Stimulated activated naive CD8-positive, alpha-beta T cell treated with anti-CD3 and anti-CD28 coated beads, Interleukin-15, Interleukin-2, amounts not matched to agents 100 ng/mL and 50 ng/mL, for 24 hours (primary cell): ENCODE results near the gene ARL4A.

Experiments used
- H3K27ac Mint-ChIP-seq: one replicate; pipeline ENCODE4 v1.8.0; 2021; ENCODE audit warnings: mild to moderate bottlenecking, mixed read lengths
- H3K27me3 Mint-ChIP-seq: one replicate; pipeline ENCODE4 v1.8.0; 2021; ENCODE audit warnings: mixed read lengths
- H3K36me3 Mint-ChIP-seq: one replicate; pipeline ENCODE4 v1.8.0; 2021; ENCODE audit warnings: low read depth, mixed read lengths
- H3K4me1 Mint-ChIP-seq: one replicate; pipeline ENCODE4 v1.8.0; 2021; ENCODE audit warnings: low read depth, mixed read lengths
- H3K4me3 Mint-ChIP-seq: one replicate; pipeline ENCODE4 v1.8.0; 2021; ENCODE audit warnings: mild to moderate bottlenecking, mixed read lengths
- H3K9me3 Mint-ChIP-seq: one replicate; pipeline ENCODE4 v1.8.0; 2021; ENCODE audit warnings: mixed read lengths

The ARL4A gene

GRCh38 chr7:12722136-12722535 is 34.7 kb downstream of the ARL4A start:
- H3K36me3 Mint-ChIP-seq: no peaks in the 10 kb centered on the region
- peaks cover 36% of the 10 kb centered on the region for H3K4me1 Mint-ChIP-seq
- peaks cover 4% of the 10 kb centered on the region for H3K27me3 Mint-ChIP-seq
- H3K9me3 Mint-ChIP-seq: no peaks in the 10 kb centered on the region
- H3K27ac Mint-ChIP-seq: no peak overlapping the region
- H3K4me3 Mint-ChIP-seq: no peak overlapping the region

DNA sequence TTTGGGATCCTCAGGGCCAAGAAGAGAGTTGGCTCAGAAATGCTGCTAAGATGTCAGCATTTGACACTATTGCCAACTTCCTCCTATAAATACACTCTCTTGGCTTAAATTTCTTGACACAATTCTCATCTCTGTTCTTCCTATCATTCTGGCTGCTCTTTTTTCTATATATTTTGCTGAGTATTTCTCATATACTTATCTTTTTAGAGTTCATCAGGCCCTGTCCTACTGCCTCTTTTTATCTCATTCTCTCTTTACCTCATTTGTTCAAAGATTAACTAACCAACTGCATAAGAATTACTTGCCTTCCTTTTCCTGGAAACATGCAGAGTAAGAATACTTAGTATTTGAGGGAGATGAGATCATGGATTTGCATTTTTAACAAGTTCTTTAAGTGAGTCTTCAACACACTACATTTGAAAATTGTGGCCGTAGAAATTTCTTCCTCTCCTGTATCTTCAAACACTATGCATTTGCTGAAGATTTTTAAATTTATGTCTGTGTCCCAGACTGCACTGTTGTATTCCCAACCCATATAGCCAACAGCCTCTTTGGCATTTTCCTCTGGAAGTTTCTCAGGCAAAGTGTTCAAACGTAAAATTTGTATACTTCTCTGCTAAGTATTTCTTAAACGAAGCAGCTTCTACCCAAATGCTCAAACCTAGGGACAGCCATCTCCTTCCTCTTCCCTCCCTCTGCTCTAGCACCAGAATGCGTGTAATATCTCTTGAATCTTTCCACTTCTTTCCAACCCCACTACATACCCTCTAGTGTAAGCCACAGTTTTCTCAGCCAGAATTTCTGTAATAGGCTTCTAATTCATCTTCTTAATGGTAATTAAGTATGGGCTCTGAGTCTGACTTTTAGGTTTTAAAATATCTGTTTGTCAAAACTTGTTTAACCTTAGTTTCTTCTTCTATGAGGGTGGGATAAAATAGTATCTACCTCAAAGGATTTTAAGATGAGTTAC is 35.5 kb downstream of the ARL4A start:
- no peaks in the 10 kb centered on the region for H3K9me3 Mint-ChIP-seq
- no peaks in the 10 kb centered on the region for H3K36me3 Mint-ChIP-seq
- H3K27ac Mint-ChIP-seq: no peak overlapping the region
- no peak overlapping the region for H3K4me3 Mint-ChIP-seq
- peaks cover 32% of the 10 kb centered on the region for H3K4me1 Mint-ChIP-seq
- peaks cover 4% of the 10 kb centered on the region for H3K27me3 Mint-ChIP-seq

DNA sequence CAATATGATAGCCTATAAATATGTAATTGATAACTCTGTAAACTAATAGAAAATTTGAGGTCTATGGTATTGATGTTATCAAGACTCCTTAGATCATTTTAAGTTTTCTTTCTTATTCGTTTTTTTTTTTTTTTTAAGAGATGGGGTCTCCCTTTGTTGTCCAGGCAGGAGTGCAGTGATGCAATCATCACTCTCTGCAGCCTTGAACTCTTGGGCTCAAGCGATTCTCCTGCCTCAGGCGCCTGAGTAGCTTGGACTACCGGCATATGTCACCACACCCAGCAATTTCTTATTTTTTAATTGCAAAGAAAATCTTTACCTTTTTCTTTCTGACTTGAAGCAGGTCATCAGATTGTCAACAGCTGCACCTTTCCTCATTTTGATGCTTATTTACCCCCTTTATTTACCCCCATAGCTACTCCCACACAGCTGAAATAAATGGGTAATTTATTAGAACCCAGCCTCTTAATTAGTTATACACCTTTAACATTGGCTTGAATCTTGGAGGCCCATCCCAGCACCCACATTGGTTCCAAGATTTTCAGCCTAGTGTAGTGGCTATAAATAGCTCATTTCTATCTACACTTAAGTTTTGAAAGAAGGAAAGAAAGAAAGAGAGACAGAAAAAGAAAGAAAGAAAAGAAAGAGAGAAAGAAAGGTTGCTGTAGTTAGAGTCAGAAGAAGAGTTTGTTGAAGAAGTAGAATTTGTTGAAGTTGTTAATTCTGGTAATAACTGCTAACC is 38.3 kb downstream of the ARL4A start:
- Mint-ChIP-seq H3K27ac (no peak overlapping the region), H3K4me3 (no peak overlapping the region), H3K4me1 (peaks cover 19% of the 10 kb centered on the region), H3K36me3 (no peaks in the 10 kb centered on the region), H3K27me3 (peaks cover 4% of the 10 kb centered on the region), H3K9me3 (no peaks in the 10 kb centered on the region)

DNA sequence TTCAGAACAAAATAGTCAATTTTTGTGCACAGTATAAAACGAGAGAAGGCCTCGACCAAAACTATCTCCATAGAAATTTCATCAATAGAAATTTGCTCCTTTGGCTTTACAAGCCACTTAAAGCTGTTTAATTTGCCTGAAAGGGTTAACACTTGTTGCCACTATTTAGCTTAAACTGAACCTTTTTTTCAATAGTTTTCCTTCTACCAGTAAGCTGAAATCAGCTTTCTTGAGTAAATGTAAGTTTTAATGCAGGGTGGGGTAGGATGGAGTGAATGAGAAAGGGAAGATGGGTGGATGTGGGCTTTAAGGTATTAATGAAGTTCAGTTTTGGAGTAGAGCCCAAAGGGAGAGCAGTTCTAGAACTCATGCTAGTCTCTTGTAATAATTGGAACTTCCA is 39.5 kb downstream of the ARL4A start:
- Mint-ChIP-seq H3K27ac (no peak overlapping the region), H3K4me1 (peaks cover 26% of the 10 kb centered on the region), H3K36me3 (no peaks in the 10 kb centered on the region), H3K9me3 (no peaks in the 10 kb centered on the region), H3K4me3 (no peak overlapping the region), H3K27me3 (peaks cover 4% of the 10 kb centered on the region)

GRCh38 chr7:12727455-12728191 is 40.2 kb downstream of the ARL4A start:
- Mint-ChIP-seq H3K27me3 (peaks cover 4% of the 10 kb centered on the region), H3K9me3 (no peaks in the 10 kb centered on the region), H3K4me1 (peaks cover 24% of the 10 kb centered on the region), H3K27ac (no peak overlapping the region), H3K36me3 (no peaks in the 10 kb centered on the region), H3K4me3 (no peak overlapping the region)

GRCh38 chr7:12728192-12728538 is 40.7 kb downstream of the ARL4A start:
- Mint-ChIP-seq H3K27ac (no peak overlapping the region), H3K36me3 (no peaks in the 10 kb centered on the region), H3K4me1 (peaks cover 19% of the 10 kb centered on the region), H3K27me3 (peaks cover 4% of the 10 kb centered on the region), H3K4me3 (no peak overlapping the region), H3K9me3 (no peaks in the 10 kb centered on the region)

DNA sequence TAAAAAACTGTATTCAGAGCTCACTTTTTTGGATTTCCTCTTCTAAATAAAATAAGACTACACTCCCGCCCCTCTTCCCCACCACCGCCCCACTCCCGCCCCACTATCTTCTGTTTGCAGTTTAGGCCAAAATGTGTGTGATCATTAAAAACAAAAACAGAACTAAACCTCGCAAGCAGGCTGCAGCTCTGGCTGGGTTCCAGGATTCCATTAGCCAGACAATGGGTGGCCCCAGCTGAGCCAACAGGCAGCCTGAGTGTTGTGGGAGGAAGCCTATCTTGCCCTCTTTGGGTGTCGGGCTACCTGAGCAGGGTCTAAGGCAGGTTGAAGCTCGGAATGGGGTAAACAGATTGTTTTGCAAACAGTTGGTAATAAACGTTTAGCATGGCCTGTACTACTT is 41.7 kb downstream of the ARL4A start:
- Mint-ChIP-seq H3K4me1 (peaks cover 15% of the 10 kb centered on the region), H3K36me3 (no peaks in the 10 kb centered on the region), H3K27me3 (peaks cover 4% of the 10 kb centered on the region), H3K27ac (no peak overlapping the region), H3K4me3 (no peak overlapping the region), H3K9me3 (no peaks in the 10 kb centered on the region)

GRCh38 chr7:12730523-12730922 is 43.1 kb downstream of the ARL4A start:
- Mint-ChIP-seq H3K9me3 (no peaks in the 10 kb centered on the region), H3K27ac (no peak overlapping the region), H3K4me1 (peaks cover 19% of the 10 kb centered on the region), H3K36me3 (no peaks in the 10 kb centered on the region), H3K27me3 (peaks cover 4% of the 10 kb centered on the region), H3K4me3 (no peak overlapping the region)

- Mint-ChIP-seq H3K9me3 (no peaks in the 10 kb centered on the region), H3K36me3 (no peaks in the 10 kb centered on the region), H3K4me3 (no peak overlapping the region), H3K27me3 (peaks cover under 1% of the 10 kb centered on the region), H3K27ac (no peak overlapping the region), H3K4me1 (peaks cover 19% of the 10 kb centered on the region)
Measured at GRCh38 chr7:12731214-12731656, 43.8 kb downstream of the ARL4A start.

- Mint-ChIP-seq H3K27me3 (no peaks in the 10 kb centered on the region), H3K9me3 (no peaks in the 10 kb centered on the region), H3K27ac (no peak overlapping the region), H3K4me1 (peaks cover 19% of the 10 kb centered on the region), H3K4me3 (no peak overlapping the region), H3K36me3 (no peaks in the 10 kb centered on the region)
Measured at GRCh38 chr7:12731775-12732174, 44.3 kb downstream of the ARL4A start.

- H3K27me3 Mint-ChIP-seq: no peaks in the 10 kb centered on the region
- no peak overlapping the region for H3K4me3 Mint-ChIP-seq
- H3K36me3 Mint-ChIP-seq: no peaks in the 10 kb centered on the region
- H3K27ac Mint-ChIP-seq: no peak overlapping the region
- no peaks in the 10 kb centered on the region for H3K9me3 Mint-ChIP-seq
- H3K4me1 Mint-ChIP-seq: peaks cover 19% of the 10 kb centered on the region
Measured at GRCh38 chr7:12732428-12732827, 45.0 kb downstream of the ARL4A start.

- Mint-ChIP-seq H3K4me1 (peaks cover 9% of the 10 kb centered on the region), H3K9me3 (no peaks in the 10 kb centered on the region), H3K36me3 (no peaks in the 10 kb centered on the region), H3K27ac (no peak overlapping the region), H3K4me3 (no peak overlapping the region), H3K27me3 (no peaks in the 10 kb centered on the region)
Measured at GRCh38 chr7:12735923-12736322, 48.5 kb downstream of the ARL4A start.

DNA sequence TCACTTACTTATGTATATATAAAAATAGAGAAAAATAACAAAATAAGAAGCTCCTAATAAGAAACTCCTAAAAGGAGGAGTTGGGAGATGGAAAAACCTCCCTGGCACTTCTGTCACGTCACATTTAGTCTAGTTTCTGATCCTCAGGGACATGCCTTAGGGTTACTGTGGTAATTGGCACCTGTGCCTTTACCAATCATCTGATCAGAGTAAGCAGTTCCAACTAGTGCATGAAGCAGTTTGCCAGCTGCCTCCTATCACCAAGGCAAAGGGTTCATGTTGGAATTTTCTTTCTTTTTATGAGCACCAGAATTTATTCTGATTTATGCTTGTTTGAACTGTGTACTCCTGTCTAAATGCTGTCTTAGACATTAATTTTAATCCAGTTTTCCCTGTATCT is 49.9 kb downstream of the ARL4A start:
- Mint-ChIP-seq H3K27ac (no peak overlapping the region), H3K4me1 (peaks cover 4% of the 10 kb centered on the region), H3K36me3 (no peaks in the 10 kb centered on the region), H3K9me3 (no peaks in the 10 kb centered on the region), H3K4me3 (no peak overlapping the region), H3K27me3 (no peaks in the 10 kb centered on the region)

DNA sequence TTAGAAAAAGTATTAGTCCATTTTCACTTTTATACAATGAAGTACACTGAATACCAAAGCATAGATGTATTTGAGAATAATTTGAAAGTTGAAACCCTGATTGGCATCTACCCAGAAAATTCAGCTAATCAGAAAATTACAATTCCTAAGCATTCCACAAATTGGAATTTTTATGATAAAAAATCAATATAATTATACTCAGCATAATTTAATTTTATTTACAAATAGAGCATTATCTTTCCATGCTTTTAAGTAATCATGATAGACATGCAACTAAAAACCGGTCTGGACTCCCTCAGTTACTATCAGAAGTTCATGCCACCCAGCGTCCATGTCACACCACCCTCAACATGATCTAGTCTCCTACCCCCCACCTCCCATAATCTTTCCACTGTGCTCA is 50.4 kb downstream of the ARL4A start:
- H3K4me1 Mint-ChIP-seq: peaks cover 4% of the 10 kb centered on the region
- no peak overlapping the region for H3K27ac Mint-ChIP-seq
- no peaks in the 10 kb centered on the region for H3K9me3 Mint-ChIP-seq
- H3K4me3 Mint-ChIP-seq: no peak overlapping the region
- H3K27me3 Mint-ChIP-seq: no peaks in the 10 kb centered on the region
- no peaks in the 10 kb centered on the region for H3K36me3 Mint-ChIP-seq

DNA sequence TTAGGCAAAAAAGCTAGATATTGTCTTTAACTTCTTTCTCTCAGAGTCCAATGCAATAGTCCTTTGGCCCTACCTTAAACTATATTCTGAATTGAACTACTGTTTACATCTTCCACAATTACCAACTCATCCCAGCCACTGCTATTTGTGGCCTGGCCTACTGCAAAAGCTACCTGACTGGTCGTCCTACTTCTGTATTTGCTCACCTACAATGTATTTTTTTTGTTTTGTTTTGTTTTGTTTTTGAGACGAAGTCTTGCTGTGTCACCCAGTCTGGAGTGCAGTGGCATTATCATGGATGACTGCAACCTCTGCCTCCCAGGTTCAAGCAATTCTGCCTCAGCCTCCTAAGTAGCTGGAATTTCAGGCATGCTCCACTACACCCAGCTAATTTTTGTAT is 51.2 kb downstream of the ARL4A start:
- Mint-ChIP-seq H3K36me3 (no peaks in the 10 kb centered on the region), H3K4me1 (peaks cover 4% of the 10 kb centered on the region), H3K9me3 (no peaks in the 10 kb centered on the region), H3K27ac (no peak overlapping the region), H3K4me3 (no peak overlapping the region), H3K27me3 (no peaks in the 10 kb centered on the region)
